ENCODE measurements around the gene NBL1.

- TF ChIP-seq CTCF (IDR thresholded peaks at IDR 0.05) (no peak), EZH2 (IDR thresholded peaks at IDR 0.05) (no peak)
Measured at GRCh38 chr1:19675797-19676196, 31.7 kb downstream of the NBL1 start.
